IPS DF 6.9 (cell line): ENCODE data around the gene NEDD4L.

Experiments
- DNase-seq: peaks from one replicate; pipeline ENCODE4 v3.0.0-alpha.2; 2013; ENCODE audit warnings: low read depth, low spot score
- H3K27ac ChIP-seq: one replicate; pipeline ENCODE4 v1.5.1; 2013; ENCODE audit warnings: low read length, control low read depth
- H3K27me3 ChIP-seq: 2 replicates; pipeline ENCODE4 v1.6.1; 2013; ENCODE audit warnings: mild to moderate bottlenecking, low read length; ENCODE audit not compliant: control insufficient read depth, insufficient read depth
- H3K36me3 ChIP-seq: 2 replicates; pipeline ENCODE4 v1.6.1; 2013; ENCODE audit warnings: low read length; ENCODE audit not compliant: control insufficient read depth, insufficient read depth
- H3K4me1 ChIP-seq: 2 replicates; pipeline ENCODE4 v1.6.1; 2013; ENCODE audit warnings: low read length; ENCODE audit not compliant: control insufficient read depth, insufficient read depth
- H3K4me3 ChIP-seq: 2 replicates; pipeline ENCODE4 v1.5.1; 2013; ENCODE audit warnings: mild to moderate bottlenecking, low read length
- H3K9me3 ChIP-seq: 2 replicates; pipeline ENCODE4 v1.6.1; 2013; ENCODE audit warnings: low read length, inconsistent platforms; ENCODE audit not compliant: control insufficient read depth, insufficient read depth
- WGBS: extraction: QIAGEN DNeasy Blood & Tissue Kit; methylation state at CpG from one replicate; pipeline ENCODE4 v1.1.7; 2013; ENCODE audit warnings: mixed read lengths, missing lambda C conversion rate; ENCODE audit not compliant: insufficient read length, insufficient coverage; 5-methylcytosine and 5-hydroxymethylcytosine counted together

The NEDD4L gene

GRCh38 chr18:58205443-58206160, 161.6 kb downstream of the NEDD4L start:
- H3K9me3 ChIP-seq = no peaks in the 10 kb centered on the region
- H3K36me3 ChIP-seq = no peaks in the 10 kb centered on the region
- WGBS = 100% methylated on average over 1 of the region's 6 CpGs
- H3K27me3 ChIP-seq = no peaks in the 10 kb centered on the region
- H3K27ac ChIP-seq = no peak overlapping the region
- no peak for DNase-seq
- H3K4me1 ChIP-seq = 0 out of 2 replicates have a peak, but pooled peaks cover 1% of the 10 kb centered on the region
- no peak overlapping the region for H3K4me3 ChIP-seq

DNA sequence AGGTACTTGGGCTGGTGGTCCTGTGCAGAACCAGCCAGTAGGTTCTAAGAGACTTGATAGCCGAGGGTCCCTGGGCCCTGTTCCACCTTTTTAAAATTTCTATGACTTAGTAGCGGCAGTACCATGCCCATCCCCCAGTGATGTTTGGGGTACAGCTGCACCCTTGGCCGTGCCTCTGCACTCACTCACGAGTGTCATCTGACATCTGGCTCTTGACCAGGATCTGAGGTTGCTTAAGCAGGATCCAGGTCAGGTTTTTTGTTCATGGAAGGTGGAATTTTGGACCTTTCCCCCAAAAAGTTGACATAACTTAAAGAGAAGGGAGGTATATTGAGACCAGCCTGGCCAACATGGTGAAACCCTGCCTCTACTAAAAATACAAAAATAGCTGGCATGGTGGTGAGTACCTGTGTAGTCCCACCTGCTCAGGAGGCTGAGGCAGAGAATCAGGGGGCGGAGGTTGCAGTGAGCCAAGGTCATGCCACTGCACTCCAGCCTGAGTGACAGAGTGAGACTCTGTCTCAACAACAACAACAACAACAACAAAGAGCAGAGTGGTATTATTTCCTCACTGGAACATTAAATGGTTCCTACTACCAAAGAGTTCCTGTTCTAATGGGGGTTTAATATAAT, 163.6 kb downstream of the NEDD4L start:
- WGBS = no CpG with 5 or more reads among the region's 5 CpGs
- no peak for DNase-seq
- Histone ChIP-seq H3K4me1 (0 out of 2 replicates have a peak, but pooled peaks cover 1% of the 10 kb centered on the region), H3K4me3 (no peak overlapping the region), H3K36me3 (no peaks in the 10 kb centered on the region), H3K27me3 (no peaks in the 10 kb centered on the region), H3K27ac (no peak overlapping the region), H3K9me3 (no peaks in the 10 kb centered on the region)

- no peaks in the 10 kb centered on the region for H3K36me3 ChIP-seq
- no peaks in the 10 kb centered on the region for H3K9me3 ChIP-seq
- H3K4me3 ChIP-seq = no peak overlapping the region
- DNase-seq = no peak
- no peak overlapping the region for H3K27ac ChIP-seq
- peaks cover 2% of the 10 kb centered on the region; the same call in 1 of the 2 replicates for H3K4me1 ChIP-seq
- no CpG with 5 or more reads among the region's 4 CpGs for WGBS
- no peaks in the 10 kb centered on the region for H3K27me3 ChIP-seq
These were observed 164.3 kb downstream of the NEDD4L start for GRCh38 chr18:58208207-58208932.

- H3K36me3 ChIP-seq = no peaks in the 10 kb centered on the region
- H3K4me3 ChIP-seq = no peak overlapping the region
- H3K27ac ChIP-seq = no peak overlapping the region
- peaks cover 3% of the 10 kb centered on the region; the same call in 1 of the 2 replicates for H3K4me1 ChIP-seq
- no peaks in the 10 kb centered on the region for H3K27me3 ChIP-seq
- no CpG with 5 or more reads among the region's 3 CpGs for WGBS
- DNase-seq = no peak
- H3K9me3 ChIP-seq = no peaks in the 10 kb centered on the region
These were observed 165.3 kb downstream of the NEDD4L start for GRCh38 chr18:58209326-58209725.

- WGBS = no CpG with 5 or more reads among the region's 4 CpGs
- no peaks in the 10 kb centered on the region for H3K27me3 ChIP-seq
- H3K4me1 ChIP-seq = peaks cover 3% of the 10 kb centered on the region; the same call in 1 of the 2 replicates
- H3K27ac ChIP-seq = no peak overlapping the region
- H3K36me3 ChIP-seq = no peaks in the 10 kb centered on the region
- no peaks in the 10 kb centered on the region for H3K9me3 ChIP-seq
- H3K4me3 ChIP-seq = no peak overlapping the region
- DNase-seq = no peak
These were observed 167.5 kb downstream of the NEDD4L start for GRCh38 chr18:58211510-58211909.

DNA sequence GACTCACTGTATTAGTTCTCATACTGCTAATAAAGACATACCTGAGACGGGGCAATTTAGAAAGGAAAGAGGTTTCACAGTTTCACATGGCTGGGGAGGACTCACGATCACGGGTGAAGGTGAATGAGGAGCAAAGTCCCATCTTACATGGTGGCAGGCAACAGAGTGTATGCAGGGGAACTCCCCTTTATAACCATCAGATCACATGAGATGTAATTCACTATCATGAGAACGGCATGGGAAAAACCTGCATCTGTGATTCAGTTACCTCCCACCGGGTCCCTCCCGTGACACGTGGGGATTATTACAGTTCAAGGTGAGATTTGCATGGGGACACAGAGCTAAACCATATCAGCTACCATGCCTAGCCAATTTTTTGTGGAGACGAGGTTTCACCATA, 168.2 kb downstream of the NEDD4L start:
- Histone ChIP-seq H3K36me3 (no peaks in the 10 kb centered on the region), H3K4me3 (no peak overlapping the region), H3K27me3 (no peaks in the 10 kb centered on the region), H3K4me1 (peaks cover 3% of the 10 kb centered on the region; the same call in 1 of the 2 replicates), H3K27ac (no peak overlapping the region), H3K9me3 (no peaks in the 10 kb centered on the region)
- DNase-seq = no peak
- WGBS = no CpG with 5 or more reads among the region's 8 CpGs

DNA sequence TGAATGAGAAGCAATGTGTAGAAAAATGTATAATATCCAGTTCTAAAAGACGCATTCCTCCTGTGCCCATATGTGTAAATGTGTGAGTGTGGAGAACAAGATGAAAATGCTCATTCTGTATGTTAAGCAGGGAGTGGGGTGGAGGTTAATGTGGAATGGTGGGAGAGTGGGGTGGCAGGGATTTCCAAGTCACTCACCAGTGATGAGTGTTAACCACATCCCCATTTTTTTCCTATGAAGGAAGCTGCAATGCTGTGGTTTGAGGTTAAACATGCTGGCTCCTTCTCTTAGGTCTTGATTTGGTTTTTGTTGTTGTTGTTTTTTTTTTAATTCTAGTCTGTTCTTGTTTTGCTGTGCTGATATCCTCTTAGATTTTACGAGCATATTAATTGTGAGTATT, 169.4 kb downstream of the NEDD4L start:
- Histone ChIP-seq H3K36me3 (no peaks in the 10 kb centered on the region), H3K4me3 (no peak overlapping the region), H3K4me1 (peaks cover 2% of the 10 kb centered on the region; the same call in 1 of the 2 replicates), H3K27me3 (no peaks in the 10 kb centered on the region), H3K27ac (no peak overlapping the region), H3K9me3 (no peaks in the 10 kb centered on the region)
- no peak for DNase-seq
- WGBS = no CpG with 5 or more reads among the region's 2 CpGs

DNA sequence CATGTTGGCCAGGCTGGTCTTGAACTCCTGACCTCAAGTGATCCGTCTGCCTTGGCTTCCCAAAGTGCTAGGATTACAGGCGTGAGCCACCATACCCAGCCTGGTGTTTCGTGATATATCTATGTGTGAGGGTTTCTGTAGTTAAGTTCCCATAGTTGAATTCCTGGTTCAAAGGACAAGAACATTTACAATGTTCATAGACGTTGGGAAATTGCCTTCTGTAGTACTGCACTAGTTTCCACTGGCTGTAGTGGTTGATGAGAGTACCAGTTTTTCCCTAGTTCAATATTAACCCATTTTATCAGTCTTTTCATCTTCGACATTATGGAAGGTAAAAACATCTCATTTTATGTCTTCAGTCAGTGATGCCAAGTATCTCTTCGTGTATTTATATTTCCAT, 171.0 kb downstream of the NEDD4L start:
- Histone ChIP-seq H3K27ac (no peak overlapping the region), H3K4me3 (no peak overlapping the region), H3K4me1 (peaks cover 2% of the 10 kb centered on the region; the same call in 1 of the 2 replicates), H3K9me3 (no peaks in the 10 kb centered on the region), H3K36me3 (no peaks in the 10 kb centered on the region), H3K27me3 (no peaks in the 10 kb centered on the region)
- no CpG with 5 or more reads among the region's 6 CpGs for WGBS
- no peak for DNase-seq

- no peak for DNase-seq
- no peak overlapping the region for H3K4me3 ChIP-seq
- WGBS = no CpG with 5 or more reads among the region's 3 CpGs
- no peak overlapping the region for H3K27ac ChIP-seq
- no peaks in the 10 kb centered on the region for H3K36me3 ChIP-seq
- H3K4me1 ChIP-seq = peaks cover 7% of the 10 kb centered on the region
- no peaks in the 10 kb centered on the region for H3K9me3 ChIP-seq
- no peaks in the 10 kb centered on the region for H3K27me3 ChIP-seq
These were observed 172.1 kb downstream of the NEDD4L start for GRCh38 chr18:58216071-58216481.

DNA sequence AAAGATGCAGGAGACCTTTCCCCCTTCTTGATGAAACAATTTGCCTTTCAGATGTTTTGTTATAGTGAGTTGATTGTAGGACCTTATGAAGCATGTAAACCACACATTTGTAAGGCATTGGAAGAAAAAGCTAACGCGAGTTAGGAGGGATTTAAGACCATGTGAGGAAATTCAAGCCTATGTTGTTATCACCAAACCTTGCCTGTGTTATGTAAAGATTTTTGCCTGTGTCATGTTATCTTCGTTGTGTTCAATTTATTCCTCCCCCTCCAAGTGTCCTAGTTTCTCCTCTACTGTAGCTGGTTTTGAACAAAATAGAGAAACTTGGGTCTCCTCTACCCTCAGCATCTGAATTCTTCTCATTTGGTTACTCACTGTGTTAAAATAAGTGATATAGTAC, 173.0 kb downstream of the NEDD4L start:
- WGBS = no CpG with 5 or more reads among the region's 3 CpGs
- H3K27ac ChIP-seq = no peak overlapping the region
- H3K4me1 ChIP-seq = peaks cover 8% of the 10 kb centered on the region

More for the DNA sequence above, 173.0 kb downstream of the NEDD4L start:
- Histone ChIP-seq H3K27me3 (no peaks in the 10 kb centered on the region), H3K36me3 (no peaks in the 10 kb centered on the region), H3K9me3 (no peaks in the 10 kb centered on the region), H3K4me3 (no peak overlapping the region)
- no peak for DNase-seq
